ENCODE results near the gene HNF1A.
"Not testable (repeated sequence)": the region's sequence is repeated elsewhere in the genome, so short reads cannot be mapped to it uniquely, and the experiment has no call there.

Gene HNF1A

GRCh38 chr12:121038861-121039668 is 60.7 kb downstream of the HNF1A start, which contains the start of gene OASL:
TSS of gene OASL (minus strand) at chr12:121039246. CDS start at chr12:121038971, 275 bp downstream.
- no peak within 1 kb of the TSS for H3K27ac ChIP-seq
- no peak for TF ChIP-seq CTCF (conservative IDR thresholded peaks at IDR 0.05)

GRCh38 chr12:121043067-121043466 is 64.7 kb downstream of the HNF1A start:
- no peak for TF ChIP-seq CTCF (conservative IDR thresholded peaks at IDR 0.05)
- H3K27ac ChIP-seq, result no peak overlapping the region

GRCh38 chr12:121047400-121047799 is 69.1 kb downstream of the HNF1A start:
- H3K27ac ChIP-seq, result not testable (repeated sequence)

- TF ChIP-seq CTCF (conservative IDR thresholded peaks at IDR 0.05), result no peak
- H3K27ac ChIP-seq, result no peak overlapping the region
These were observed 70.1 kb downstream of the HNF1A start for GRCh38 chr12:121048442-121048841.

- no peak overlapping the region for H3K27ac ChIP-seq
- TF ChIP-seq CTCF (conservative IDR thresholded peaks at IDR 0.05), result no peak
These were observed 72.4 kb downstream of the HNF1A start for GRCh38 chr12:121050725-121051124.

Data from VCaP (cell line).